HG03159 (cell line): ENCODE results near the gene CLINT1.
"Not testable (repeated sequence)": the region's sequence is repeated elsewhere in the genome, so short reads cannot be mapped to it uniquely, and the experiment has no call there.

Source experiments
- ATAC-seq: cut with Tn5 transposase; IDR thresholded peaks from one replicate; pipeline ENCODE4 v1.9.1; 2021; ENCODE audit warnings: mild to moderate bottlenecking, moderate library complexity; ENCODE audit not compliant: unreplicated experiment

Gene CLINT1

DNA sequence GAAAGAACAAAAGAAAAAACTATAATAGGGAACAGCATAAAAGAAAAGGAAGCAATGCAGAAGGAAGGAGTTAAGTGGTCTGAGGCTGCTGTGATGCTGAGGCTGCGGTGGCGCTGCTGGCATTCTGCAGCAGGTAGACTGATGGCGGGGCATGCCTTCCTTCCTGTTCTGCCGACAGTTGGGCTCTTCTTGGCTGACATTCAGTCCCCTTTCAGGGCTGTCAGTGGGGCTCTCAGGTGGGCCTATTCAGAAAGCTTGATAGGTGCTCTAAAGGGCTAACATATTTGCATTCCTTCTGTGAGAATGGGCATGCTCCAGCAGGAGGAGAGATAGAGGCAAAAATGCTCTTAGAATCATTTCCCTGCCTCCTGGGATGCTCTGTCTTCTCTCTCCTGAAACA, 5.1 kb upstream of the CLINT1 start:
- ATAC-seq, result no peak

- ATAC-seq, result no peak
Observed at GRCh38 chr5:157862183-157862851, 3.4 kb upstream of the CLINT1 start.

- ATAC-seq, result peak; percentile 70
Observed at GRCh38 chr5:157860898-157861890, 2.2 kb upstream of the CLINT1 start.

DNA sequence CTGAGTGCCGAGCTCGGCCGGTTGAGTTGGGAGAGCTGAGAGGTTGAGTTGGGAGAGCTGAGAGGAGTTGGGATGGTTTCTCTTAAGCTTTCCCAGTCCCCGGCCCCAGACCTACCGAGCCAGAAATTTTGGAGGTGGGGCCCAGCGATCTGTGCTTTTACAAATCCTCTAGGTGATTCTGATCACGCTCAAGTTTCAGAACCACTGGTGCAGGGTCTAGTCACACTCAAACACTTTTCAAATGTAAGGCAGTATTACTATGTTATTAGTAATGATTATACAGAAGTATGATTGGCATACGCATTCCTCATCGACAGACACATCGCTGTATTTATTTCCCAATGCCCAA, 256 bp upstream of the CLINT1 start:
- ATAC-seq, result no peak

GRCh38 chr5:157857816-157858526, 974 bp downstream of the CLINT1 start:
- no peak for ATAC-seq

DNA sequence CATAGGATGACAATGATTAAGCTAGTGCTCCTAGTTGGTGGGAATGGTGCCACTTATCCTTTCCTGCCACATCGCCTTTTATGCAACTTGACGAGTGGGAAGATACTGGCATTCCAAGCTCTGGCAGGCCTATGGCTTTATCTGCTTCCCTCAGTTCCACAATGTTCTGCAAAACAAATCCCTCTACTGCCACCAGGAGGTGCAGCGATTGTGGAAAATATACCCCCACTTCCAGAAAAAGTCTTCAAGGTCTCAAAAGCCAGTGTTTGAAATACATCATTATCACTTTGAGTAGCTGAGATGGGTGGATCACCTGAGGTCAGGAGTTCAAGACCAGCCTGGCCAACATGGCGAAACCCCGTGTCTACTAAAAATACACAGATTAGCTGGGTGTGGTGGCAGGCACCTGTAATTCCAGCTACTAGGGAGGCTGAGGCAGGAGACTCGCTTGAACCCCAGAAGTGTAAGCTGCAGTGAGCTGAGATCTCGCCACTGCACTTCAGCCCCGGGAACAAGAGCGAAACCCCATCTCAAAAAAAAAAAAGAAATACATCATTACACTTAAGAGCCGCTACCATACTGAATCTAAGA, 3.4 kb downstream of the CLINT1 start:
- ATAC-seq, result no peak

- not testable (repeated sequence) for ATAC-seq
Observed at GRCh38 chr5:157853365-157853764, 5.6 kb downstream of the CLINT1 start.

- no peak for ATAC-seq
Observed at GRCh38 chr5:157845914-157846598, 12.9 kb downstream of the CLINT1 start.

- ATAC-seq, result no peak
Observed at GRCh38 chr5:157842787-157843186, 16.2 kb downstream of the CLINT1 start.

- no peak for ATAC-seq
Observed at GRCh38 chr5:157842185-157842584, 16.8 kb downstream of the CLINT1 start.

DNA sequence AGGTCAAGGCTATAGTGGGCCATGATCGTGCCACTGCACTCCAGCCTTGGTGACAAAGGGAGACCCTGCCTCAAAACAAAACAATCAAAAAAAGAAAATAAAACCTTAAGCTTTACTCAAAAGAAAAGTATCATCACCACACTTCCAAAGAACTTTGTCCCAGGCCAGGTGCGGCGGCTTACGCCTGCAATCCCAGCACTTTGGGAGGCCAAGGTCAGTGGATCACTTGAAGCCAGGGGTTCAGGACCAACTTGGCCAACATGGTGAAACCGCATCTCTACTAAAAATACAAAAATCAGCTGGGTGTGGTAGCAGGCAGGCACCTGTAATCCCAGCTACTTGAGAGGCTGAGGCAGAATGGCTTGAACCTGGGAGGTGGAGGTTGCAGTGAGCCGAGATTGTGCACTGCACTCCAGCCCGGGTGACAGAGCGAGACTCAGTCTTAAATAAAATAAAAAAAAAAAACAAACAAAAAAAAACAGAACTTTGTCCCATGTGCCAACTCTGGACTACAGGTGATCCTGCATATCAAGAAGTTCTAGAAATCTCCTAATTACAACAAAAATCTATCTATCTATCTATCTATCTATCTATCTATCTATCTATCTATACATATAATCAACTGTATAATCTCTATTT, 19.7 kb downstream of the CLINT1 start:
- ATAC-seq, result no peak

- ATAC-seq, result no peak
Observed at GRCh38 chr5:157836121-157836753, 22.7 kb downstream of the CLINT1 start.

DNA sequence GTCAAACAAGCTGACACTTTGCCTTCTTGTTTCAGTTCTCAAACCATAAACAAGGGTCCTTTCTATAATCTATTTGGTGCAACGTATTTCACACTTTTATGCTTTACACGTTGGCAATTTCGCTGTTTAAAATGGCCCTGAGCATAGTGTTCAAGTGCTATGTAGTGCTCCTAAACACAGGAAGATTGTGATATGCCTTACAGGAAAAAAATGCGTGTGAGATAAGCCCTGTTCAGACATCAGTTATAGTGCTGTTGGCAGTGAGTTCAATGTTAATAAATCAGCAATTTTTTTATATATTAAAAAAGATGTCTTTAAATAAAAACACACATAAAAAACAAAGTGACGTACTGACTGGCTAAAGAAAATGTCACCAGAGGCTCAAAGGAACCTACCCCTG, 23.9 kb downstream of the CLINT1 start:
- ATAC-seq, result no peak

DNA sequence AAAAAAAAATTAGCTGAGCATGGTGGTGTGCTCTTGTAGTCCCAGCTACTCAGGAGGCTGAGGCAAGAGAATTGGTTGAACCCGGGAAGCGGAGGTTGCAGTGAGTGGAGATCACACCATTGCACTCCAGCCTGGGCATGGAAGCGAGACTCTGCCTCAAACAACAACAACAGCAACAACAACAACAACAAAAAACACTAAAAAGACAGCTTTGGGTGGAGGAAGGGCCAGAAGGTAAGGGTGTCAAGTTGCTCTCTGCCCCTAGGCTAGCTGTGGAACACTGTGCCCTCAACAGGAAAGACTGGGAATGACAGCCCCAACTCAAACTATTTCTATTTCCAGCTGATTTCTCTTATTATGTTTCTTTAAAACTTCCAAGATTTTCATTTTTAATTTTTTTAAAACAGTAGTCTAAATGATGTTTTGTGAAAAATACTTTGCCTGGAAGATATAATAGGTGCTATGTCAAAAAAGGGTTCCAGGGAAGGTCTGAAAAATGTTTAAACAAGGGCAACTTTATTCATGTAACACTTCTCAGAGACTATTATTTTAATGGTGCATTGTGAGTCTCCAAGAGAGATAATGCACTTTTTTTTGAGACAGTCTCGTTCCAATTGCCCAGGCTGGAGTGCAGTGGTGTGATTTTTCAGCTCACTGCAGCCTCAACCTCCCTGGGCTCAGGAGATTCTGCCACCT, 29.9 kb downstream of the CLINT1 start:
- ATAC-seq, result no peak

DNA sequence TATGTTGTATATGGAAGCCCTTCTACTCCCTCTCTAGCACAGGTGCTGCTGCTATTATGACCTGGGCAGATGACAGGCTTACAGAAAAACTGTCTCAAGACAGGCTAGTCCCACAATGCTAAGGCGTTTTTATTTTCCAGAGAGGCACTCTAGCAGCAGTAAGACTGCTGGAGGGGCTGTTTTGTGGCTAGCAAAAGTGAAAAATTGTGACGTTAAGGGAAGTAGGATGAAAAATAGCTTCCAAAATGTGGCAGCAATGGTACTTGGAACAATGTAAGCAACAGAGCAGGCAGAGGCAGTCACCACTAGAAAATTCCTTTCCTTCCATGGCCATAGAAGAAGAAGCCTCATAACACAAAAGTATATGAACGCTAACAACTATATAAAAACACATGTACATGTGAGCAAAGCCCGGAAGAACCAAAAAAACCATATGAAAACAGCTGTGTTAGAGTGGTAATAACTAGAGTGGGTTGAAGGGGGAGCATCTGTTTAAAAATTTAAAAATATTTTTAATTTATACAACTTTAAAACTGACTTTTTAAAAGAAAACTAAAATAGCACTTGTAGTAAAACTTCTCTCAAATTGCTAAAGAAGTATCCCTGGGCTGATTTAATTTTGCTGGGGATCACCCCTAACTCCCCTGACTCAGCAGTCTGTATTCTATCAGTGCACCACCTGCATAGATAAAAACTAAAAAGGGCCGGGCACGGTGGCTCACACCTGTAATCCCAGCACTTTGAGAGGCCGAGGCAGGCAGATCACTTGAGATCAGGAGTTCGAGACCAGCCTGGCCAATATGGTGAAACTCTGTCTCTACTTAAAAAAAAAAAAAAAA, 30.6 kb downstream of the CLINT1 start:
- ATAC-seq, result no peak

GRCh38 chr5:157827423-157827822, 31.5 kb downstream of the CLINT1 start:
- no peak for ATAC-seq

DNA sequence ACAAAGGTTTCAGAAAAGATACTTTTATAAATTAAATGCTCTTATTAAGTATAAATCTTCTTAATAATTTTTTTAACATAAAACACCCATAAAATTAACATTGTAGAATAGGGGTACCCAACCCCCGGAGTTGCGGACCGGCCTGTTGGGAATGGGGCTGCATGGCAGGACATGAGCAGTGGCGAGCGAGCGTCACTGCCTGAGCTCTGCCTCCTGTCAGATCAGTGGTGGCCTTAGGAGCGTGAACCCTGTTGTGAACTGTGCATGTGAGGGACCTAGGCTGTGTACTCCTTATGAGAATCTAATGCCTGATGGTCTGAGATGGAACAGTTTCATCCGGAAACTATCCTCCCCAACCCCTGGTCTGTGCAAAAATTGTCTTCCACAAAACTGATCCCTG, 35.3 kb downstream of the CLINT1 start:
- ATAC-seq, result no peak
